ENCODE measurements around the gene TP53INP2.
A peak's percentile ranks its signal among the peaks of the same experiment; 100 is the strongest.
"Not testable (repeated sequence)": the region's sequence is repeated elsewhere in the genome, so short reads cannot be mapped to it uniquely, and the experiment has no call there.

Gene TP53INP2, protein sequence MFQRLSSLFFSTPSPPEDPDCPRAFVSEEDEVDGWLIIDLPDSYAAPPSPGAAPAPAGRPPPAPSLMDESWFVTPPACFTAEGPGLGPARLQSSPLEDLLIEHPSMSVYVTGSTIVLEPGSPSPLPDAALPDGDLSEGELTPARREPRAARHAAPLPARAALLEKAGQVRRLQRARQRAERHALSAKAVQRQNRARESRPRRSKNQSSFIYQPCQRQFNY

DNA sequence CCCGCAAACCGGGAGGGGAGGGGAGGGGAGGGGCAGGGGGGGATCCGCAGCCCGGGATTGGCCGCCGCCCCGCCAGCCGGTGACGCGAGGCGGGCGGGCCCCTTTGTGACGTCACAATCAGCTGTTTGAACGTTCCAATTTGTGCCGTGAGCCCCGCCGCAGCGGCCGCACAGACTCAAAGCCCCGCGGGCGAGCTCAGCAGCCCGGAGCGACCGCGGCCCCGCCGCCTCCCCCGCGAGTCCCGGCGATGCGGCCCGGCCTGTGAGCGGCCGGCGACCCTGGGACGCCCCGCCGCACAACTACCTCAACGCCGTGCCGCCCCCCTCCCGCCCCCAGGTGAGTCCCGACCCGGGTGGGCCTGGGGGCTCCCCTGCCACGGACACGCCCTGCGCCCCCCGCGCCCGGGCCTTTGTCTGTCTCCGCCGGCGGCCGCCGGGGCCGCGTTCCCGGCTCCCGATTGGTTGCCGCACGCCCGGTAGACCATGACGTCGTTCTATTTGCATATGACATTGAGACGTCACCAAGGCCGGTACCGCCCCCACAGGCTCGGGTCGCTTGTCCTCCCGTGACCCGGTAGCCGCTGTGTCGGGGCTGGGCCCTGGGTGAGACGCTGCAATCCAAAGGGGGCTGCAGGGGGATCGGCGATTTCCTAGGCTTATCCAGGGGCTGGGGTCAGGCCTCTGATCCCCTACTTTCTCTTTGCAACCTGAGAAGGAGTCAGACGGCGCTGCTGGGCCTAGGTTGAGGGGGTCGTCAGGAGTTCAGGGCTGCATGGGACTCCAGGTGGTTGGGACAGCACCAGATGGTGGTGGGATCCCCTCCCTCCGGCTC is at the start of gene TP53INP2:
TSS of gene TP53INP2 (plus strand) at position 168 of the 831 bp plus-strand sequence. CDS start 4,396 bp downstream, outside the sequence.
- peak; percentile 98 for DNase-seq (ENCODE audit: low spot score)

DNA sequence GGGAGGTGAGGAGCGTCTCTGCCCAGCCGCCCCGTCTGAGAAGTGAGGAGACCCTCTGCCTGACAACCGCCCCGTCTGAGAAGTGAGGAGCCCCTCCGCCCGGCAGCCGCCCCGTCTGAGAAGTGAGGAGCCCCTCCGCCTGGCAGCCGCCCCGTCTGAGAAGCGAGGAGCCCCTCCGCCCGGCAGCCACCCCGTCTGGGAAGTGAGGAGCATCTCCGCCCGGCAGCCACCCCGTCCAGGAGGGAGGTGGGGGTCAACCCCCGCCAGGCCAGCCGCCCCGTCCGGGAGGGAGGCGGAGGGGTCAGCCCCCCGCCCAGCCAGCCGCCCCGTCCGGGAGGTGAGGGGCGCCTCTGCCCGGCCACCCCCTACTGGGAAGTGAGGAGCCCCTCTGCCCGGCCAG is 45.5 kb upstream of the TP53INP2 start:
- DNase-seq (ENCODE audit: low spot score), result not testable (repeated sequence)

DNA sequence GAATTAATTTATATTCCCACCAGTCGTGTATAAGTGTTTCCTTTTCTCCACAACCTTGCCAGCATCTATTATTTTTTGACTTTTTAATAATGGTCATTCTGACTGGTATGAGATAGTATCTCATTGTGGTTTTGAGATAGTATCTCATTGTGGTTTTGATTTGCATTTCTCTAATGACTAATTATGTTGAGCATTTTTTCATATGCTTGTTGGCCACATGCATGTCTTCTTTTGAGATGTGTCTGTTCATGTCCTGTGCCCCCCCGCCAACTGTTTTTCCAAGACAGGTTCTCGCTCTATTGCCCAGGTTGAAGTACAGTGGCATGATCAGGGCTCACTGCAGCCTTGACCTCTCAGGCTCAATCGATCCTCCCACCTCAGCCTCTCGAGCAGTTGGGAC is 42.3 kb upstream of the TP53INP2 start:
- not testable (repeated sequence) for DNase-seq (ENCODE audit: low spot score)

DNA sequence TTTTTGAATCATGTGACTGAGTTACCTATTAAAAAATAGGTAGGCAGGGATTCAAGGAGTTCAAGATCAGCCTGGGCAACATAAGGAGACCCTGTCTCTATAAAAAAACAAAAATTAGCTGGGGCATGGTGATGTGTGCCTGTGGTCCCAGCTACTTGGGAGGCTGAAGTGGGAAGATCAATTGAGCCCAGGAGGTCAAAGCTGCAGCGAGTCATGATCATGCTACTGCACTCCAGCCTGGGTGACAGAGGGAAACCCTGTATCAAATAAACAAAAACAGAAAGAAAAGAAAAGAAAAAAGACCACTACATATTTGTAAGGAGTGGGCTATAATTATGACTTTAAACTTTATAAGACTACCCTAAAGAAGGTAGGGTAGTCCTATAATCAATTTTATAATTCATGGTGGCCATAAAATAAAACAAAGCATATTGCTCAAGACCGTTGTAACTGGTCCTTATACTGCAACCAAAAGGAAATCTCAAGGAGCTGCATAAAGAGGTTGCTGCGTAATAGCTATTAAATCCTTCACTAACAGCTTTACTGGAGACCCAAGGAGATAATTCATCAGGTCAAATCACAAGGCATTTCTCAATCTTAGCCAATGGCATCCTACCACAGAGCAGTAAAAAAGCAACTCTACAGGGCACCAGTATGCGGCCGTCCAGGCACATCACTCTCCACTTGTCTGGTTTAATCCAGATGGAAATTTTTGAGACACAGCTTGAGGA is 40.8 kb upstream of the TP53INP2 start:
- DNase-seq (ENCODE audit: low spot score), result no peak

DNA sequence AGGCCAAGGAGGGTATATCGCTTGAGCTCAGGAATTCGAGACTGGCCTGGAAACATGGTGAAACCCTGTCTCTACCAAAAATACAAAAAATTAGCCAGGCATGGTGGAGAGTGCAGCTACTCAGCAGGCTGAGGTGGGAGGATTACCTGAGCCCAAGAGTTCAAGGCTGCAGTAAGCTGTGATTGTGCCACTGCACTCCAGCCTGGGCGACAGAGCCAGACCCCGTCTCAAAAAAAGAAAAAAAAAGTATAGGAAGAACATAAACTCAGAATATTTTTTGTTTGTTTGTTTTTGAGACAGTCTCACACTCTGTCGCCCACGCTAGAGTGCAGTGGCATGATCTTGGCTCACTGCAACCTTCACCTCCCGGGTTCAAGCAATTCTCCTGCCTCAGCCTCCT is 39.4 kb upstream of the TP53INP2 start:
- not testable (repeated sequence) for DNase-seq (ENCODE audit: low spot score)

DNA sequence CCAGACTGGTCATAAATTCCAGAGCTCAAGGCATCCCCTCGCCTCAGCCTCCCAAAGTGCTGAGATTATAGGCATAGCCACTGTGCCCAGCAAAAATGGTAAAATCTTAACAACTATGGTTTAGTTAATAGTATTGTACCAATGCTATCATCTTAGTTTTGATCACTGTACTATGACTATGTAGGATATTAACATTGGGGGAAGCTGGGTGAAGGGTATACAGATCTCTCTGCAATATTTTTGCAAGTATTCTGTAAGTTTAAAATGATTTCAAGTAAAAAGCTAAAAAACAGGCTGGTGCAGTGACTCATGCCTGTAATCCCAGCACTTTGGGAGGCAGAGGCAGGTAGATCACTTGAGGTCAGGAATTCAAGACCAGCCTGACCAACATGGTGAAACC is 35.0 kb upstream of the TP53INP2 start:
- no peak for DNase-seq (ENCODE audit: low spot score)

DNA sequence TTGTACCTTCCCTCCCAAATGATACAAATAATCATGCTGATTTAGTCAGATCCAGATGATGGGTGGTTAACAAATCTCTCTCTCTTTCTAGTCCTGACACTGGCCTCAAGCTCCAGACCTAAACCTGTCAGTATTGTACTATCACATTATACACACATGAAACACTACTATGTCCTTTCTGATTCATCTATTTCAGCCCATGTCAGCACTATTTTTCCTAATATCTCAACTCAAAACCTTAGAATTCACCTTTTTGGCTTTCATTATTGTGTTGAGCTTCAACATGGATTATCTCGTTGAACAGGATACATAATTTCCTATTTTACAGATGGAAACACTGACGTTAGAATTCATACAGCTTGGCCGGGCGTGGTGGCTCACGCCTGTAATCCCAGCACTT is 30.7 kb upstream of the TP53INP2 start:
- no peak for DNase-seq (ENCODE audit: low spot score)

DNA sequence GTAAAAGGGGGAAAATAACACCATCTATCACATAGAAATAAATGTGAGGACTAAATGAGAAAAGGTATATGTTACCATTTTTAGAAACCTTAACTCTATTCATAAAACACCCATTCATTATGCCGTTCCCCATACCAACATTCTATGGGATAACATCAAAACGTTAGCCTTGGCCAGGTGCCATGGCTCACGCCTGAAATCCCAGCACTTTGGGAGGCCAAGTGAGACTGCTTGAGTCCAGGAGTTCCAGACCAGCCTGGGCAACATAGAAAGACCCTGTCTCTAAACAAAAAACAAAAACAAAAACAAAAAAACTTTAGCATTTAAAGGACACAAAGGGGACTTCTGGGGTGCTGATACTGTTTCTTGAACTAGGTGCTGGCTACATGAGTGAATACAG is 28.6 kb upstream of the TP53INP2 start:
- DNase-seq (ENCODE audit: low spot score), result no peak

DNA sequence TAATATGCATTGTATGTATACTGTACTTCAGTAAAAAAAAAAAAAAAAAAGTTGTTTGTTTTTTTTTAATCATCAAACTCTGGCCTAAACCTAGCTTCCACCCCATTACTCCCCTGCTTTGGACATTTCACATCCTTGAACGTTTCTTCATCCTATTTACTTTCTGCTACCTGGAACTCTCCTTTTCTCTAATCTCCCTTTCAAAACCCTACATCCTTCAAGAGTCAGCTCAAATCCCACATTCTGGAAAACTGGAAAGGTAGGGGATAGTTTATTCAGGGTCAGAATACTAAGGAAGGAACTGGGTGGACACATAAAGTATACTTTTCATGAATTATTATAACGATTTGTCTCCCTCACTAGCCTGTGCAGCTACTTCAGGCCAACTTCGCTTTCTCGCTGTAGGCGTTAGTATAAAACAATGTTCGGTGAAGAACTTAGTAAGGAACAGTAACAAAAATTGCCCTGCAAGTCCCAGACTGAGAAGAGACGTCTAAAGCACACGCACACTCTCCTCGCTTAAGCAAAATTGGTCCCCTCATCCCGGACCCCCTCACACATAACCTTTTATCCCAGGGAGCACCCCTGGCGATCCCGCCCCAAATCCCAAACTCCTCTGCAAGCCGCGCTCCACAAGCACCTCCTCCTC is 28.0 kb upstream of the TP53INP2 start:
- DNase-seq (ENCODE audit: low spot score), result no peak

DNA sequence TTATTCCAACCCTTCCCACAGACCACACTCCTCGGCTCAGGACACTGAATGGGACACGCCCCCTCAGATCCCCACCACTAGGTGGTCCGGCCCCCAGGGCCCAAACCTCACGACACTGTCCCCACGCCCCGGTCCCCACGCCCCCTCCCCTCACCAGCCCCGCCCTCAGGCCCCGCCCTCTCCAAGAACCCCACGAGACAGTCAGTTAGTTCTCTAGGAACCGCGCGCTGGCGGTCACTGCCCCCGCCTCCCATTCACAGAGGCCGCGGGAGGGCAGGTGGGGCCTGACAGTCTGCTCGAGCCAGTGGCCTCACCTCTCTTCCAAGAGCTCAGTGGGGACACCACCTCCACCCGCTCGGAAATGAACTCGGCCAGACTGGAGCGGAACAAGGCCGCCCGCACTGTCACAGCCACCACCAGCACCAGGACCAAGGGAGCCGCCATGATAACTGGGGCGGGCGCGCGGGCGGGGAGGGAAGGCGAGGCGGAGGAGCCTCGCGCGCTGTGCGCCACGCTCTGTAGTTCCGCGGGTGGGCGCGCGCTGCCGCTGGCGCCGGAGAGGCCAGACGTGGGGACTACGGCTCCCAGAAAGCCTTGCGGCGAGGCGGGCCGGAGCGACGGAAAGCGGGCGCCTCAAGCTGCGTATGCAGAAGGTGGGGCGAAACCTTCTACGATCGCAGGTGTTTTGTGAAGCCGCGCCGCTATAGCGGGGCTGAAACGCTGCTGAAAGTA is 27.3 kb upstream of the TP53INP2 start, which contains the start of gene PIGU:
TSS of gene PIGU (minus strand) at position 451 of the 732 bp plus-strand sequence. CDS start at position 444, 7 bp downstream.
- DNase-seq (ENCODE audit: low spot score), result peak; percentile 96

DNA sequence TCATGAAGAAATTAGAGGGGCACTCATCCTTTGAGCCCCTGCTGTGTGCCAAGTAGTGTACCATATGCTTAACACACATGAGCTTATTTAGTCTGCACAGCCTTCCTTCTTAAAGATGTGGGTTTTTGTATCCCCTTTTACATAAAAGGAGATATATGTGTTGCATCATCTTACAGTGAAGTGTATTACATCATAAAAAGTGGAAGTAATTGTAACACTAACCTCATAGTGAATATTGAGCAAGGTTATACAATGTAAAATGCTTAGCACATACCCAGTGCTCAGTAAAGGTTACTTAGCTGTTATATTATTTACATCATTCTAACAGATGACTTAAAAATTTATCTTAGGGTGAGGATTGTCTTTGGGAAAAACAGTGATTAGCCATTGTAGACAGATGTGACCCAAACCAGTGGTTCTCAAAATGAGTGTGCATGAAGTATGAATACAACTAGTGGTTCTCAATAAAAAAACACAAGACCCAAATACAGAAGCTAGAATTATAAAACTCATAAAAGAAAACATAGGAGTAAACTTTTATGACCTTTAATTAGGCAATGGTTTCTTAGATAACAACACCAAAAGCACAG is 23.5 kb upstream of the TP53INP2 start:
- DNase-seq (ENCODE audit: low spot score), result no peak

DNA sequence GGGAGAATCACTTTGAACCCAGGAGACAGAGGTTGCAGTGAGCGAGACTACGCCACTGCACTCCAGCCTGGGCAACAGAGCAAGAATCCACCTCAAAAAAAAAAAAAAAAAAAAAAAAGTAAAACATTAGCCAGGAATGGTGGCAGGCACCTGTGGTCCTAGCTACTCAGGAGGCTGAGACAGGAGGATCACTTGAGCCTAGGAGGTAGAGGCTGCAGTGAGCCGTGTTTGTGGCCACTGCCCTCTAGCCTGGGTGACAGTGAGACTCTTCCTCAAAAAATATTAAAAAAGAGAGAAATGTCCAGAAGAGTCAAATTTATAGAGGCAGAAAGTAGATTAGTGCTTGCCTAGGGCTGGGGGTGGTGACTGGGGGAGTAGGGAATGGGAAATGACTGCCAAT is 20.5 kb upstream of the TP53INP2 start:
- DNase-seq (ENCODE audit: low spot score), result no peak

DNA sequence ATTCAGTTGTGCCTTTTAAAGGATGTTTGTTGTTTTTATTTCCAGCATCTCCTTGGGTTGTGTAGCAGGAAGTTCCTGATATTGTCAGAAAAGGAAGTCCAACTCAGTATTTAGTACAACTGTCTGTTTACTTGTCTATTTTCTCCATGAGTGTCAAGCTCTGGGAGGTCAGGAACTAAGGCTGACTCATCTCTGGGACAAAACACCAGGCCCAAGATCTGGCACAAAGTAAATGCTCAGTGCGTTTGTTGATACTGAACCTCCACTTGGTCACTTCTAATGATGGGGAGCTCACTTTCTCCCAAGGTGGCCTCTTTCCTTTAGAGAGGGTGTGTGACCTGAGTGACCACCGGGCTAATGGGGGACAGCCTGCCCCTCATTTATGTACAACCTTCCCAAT is 14.7 kb upstream of the TP53INP2 start:
- DNase-seq (ENCODE audit: low spot score), result no peak

DNA sequence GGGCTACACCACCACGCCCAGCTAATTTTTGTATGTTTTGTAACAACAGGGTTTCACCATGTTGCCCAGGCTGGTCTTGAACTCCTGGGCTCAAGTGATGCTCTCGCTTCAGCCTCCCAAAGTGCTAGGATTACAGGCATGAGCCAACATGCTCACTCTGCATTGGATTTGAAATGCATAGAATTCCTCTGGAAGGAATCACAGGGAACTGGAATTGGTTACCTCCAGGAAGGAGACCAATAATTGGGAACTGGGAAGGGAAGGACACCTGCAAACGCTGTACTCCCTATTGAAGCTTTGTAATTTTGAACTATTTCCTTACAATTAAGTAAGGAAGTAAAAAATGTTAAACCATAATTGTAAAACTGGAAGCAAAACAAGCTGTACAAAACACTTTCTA is 12.3 kb upstream of the TP53INP2 start:
- DNase-seq (ENCODE audit: low spot score), result no peak

DNA sequence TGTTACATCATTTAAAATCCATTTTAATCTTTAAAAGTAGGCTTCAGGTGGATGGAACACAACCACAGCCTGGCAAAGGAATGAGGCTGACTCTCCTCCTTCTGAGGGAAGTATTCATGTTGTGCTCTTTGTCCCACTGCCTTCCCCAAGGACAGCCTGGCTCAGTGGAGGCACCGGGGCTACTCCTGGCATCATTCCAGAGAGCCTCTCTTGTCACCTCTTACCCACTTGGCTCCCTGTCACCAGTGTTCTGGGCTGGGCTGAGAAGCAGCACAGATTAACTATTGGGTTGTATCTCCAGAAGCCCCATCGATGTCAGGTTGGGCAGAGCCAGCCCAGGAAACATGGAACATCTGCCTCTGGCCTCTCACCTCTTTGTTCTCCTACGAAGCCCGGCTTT is 10.7 kb upstream of the TP53INP2 start:
- no peak for DNase-seq (ENCODE audit: low spot score)

DNA sequence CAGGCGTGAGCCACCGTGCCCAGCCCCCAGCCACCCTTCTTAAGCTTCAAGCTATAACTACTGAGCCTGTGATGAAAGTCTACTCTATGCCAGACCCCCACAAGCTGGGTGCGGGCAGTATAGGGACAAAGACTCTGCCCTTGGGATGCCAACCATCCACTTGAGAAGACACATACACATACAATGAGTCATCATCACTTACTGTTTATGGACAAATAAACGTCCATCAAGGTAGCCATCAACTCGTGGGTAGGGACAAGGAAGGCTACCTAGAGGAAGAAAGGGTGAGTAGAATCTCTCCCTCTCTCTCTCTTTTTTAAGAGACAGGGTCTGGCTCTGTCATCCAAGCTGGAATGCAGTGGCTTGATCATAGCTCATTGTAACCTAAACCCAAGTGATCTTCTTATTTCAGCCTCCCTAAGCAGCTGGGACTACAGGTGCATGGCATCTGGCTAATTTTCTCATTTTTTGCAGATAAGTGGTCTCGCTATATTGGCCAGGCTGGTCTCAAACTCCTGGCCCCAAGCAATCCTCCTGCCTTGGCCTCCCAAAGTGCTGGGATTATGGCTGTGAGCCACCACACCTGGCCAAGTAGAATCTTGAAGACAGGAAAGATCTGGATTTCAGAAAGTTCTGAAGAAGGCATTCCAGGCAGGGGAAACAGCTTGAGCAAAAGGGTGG is 2.6 kb upstream of the TP53INP2 start:
- DNase-seq (ENCODE audit: low spot score), result no peak

DNA sequence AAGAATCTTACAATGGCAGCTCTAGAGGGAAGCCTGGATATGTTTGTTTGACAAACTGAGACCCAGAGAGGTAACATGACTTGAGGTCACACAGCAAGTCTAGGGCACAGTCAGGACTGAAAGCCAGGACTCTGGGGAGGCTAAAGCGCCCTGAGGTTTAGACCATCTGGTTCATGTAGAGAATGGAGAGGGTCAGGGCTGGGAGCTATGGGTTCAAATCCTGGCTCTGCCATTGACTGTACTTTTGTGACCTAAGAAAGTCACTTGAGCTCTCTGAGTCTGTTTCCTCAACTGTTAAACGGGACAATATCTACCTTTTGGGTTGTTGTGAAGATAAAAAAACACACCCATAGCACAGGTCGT is 1.1 kb upstream of the TP53INP2 start:
- no peak for DNase-seq (ENCODE audit: low spot score)

DNA sequence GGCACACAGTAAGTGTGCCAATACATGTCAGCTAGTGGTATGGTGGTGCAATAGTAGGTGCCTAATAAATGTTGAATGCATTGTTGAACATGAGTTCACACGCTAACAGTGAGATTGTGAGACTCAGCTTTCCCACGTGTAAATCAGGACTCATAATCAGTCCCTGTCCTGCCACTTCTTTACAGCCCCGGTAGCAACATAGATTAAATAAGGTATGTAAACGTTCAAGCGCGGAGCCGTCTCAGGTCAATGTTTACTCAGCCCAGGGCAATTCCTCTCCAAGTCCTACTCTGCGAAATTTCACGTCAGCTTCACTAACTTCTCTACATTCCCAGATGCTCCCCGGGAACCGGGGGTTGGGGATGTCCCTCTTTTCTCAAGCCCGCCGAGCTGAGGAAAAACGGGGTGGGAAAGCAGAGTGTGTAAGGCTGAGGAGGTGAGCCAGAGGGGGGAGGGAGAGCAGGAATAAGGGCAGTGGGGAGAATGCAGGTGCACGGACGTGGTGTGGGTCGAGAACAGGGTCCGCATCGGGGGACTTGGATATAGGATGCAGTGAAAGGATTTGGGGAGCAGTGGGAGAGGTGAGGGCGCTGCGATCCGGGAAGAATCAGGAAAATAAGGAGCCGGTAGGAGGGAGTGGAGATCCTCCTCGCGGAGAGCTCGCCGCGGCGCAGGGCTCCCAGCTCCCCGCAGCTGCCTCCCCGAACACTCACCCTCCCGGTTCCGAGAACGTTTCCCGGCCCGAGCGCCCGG is 544 bp upstream of the TP53INP2 start:
- peak; percentile 28 for DNase-seq (ENCODE audit: low spot score)

DNA sequence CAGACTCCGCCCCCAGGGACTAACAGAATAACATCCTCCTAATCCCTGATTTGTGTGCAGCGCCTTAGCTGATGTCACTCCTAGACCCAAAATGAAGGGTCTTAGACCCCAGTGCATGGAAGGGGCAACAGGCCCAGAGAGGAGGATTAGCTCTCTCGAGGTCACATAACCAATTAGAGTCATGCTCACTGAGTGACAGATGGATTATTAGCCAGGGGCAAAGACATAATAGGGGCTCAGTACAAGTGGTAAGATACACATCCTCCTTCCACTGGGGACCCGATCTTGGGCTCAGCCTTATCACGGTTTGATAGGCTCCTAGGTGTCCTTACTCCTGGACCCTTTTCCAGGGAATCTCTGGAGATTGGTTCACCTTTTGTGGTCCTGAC is 858 bp downstream of the TP53INP2 start:
- peak; percentile 34 for DNase-seq (ENCODE audit: low spot score)

Data from GM03348 (cell line).